DMS 273 treated with DMSO at 0.1 percent for 48 hours (cell line): ENCODE measurements around the gene ZNF583.

Experiments used
- DNase-seq: peaks from one replicate; lab custom pipeline; 2025; lab: John Stamatoyannopoulos, UW

Gene ZNF583

DNA sequence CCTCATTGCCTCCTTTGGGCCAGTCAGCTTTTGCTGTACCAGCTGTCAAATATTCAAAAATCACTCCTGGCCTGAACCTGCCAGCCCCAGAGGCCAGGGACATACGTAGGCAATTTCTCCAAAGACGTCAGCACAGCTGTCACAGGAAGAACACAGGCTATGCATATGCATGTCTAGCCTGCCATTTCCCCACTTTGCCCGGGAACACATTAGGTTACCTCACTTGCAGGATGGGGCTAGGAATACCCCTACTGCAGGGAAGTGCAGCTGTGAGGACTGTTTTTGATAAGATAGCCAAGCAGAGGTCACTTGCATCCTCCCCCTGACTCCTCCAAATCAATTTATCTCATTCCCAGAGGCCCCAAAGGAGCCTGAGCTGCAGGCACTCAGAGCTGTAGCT lies 70.2 kb downstream of the ZNF583 start:
- no peak for DNase-seq

DNA sequence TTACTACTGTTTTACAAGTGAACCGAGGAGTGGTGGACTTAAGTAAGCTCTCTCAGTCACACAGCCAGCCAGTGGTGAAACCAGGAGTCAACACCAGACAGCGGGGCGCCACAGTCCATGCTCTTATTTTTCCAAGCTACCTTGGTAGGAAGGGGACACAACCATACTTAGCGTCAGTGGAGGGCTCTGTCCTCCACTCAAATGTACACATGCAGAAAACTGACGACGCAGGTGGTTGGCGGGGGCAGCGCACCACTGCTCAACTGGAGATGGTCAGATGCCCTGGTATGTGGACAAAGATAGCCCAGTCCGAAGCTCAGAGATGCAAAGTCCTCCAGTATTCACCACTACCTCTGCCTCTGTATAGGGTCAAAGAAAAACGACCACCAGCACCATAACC lies 72.0 kb downstream of the ZNF583 start:
- no peak for DNase-seq
